A549 treated with ZK216348 at 1 μM for 4 hours (cell line): ENCODE measurements around the gene ABHD17C. TPM values are rescaled to one million over a fixed set of nuclear protein-coding genes. Genes with fewer than 3 reads are reported as not detected.

Source experiments
- total RNA-seq: library from RNA; stranded (reverse); fragments of 200-300 nt; extraction: Qiagen RNA extraction; gene quantifications from 5 replicates; pipeline ENCODE4 v1.2.3, GENCODE V29; 2022; ENCODE audit warnings: low read depth

The ABHD17C gene
- 29.0 to 39.9 TPM (median 35.0 TPM) in 5 replicates for total RNA-seq

DNA sequence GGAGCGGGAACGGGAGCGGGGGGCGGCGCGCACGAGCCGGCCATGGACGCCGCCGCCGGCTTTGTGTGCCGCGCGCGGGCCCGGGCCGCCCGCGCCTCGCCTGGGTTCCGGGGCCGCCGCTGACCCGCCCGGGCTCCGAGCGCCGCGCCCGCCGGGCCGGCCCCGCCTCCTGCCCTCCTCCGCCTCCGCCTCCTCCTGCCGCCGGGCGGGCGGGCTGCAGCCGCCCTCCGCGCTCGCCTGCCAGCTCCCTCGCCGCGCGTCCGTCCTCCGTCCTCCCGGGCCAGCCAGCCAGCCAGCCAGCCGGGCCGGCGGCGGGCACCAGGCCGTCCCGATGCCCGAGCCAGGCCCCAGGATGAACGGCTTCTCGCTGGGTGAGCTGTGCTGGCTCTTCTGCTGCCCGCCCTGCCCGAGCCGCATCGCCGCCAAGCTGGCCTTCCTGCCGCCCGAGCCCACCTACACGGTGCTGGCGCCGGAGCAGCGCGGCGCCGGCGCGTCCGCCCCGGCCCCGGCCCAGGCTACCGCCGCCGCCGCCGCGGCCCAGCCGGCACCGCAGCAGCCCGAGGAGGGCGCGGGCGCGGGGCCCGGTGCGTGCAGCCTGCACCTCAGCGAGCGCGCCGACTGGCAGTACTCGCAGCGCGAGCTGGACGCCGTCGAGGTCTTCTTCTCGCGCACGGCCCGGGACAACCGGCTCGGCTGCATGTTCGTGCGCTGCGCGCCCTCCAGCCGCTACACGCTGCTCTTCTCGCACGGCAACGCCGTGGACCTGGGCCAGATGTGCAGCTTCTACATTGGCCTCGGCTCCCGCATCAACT is at the start of gene ABHD17C:
Gene ABHD17C (plus strand): TSS at position 212 of the 812 bp plus-strand sequence. CDS start 120 bp downstream, at position 332.

DNA sequence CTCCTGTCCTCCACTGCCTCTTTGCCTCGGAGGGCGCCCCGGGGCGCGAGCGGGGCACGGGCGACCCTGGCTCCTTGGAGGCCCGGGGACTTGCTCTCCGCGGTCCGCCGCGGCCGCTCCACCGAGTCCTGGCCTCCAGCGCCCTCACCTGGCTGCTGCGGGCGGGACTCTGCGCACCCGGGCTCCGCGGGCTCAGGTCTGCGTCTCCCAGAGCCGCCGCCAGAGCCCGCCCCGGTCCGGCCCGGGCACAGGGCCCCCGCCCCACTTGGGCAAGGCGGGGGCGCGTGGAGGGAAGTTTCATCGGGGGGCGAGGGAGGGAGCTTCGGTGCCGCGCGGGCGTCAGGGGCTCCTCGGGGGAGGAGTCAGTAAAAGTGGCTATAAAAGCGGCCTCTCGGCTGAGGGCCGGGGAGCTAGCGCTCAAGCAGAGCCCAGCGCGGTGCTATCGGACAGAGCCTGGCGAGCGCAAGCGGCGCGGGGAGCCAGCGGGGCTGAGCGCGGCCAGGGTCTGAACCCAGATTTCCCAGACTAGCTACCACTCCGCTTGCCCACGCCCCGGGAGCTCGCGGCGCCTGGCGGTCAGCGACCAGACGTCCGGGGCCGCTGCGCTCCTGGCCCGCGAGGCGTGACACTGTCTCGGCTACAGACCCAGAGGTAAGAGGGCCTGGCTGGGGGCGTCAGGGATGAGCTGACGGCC is 84.0 kb downstream of the ABHD17C start, which contains the start of gene CEMIP:
Gene CEMIP (plus strand): TSS at position 407 of the 694 bp plus-strand sequence. CDS start 94,510 bp downstream, outside the sequence.

Other genes starting within 250 kb of the ABHD17C start
- gene CEMIP, start 84.1 kb downstream of the ABHD17C start, total RNA-seq: 0.82 to 1.8 TPM (median 1.2 TPM) in 5 replicates